GM21576 (cell line): ENCODE measurements around the gene ZNF560.
"Not testable (repeated sequence)": the region's sequence is repeated elsewhere in the genome, so short reads cannot be mapped to it uniquely, and the experiment has no call there.

Experiments used
- ATAC-seq: cut with Tn5 transposase; IDR thresholded peaks from one replicate; pipeline ENCODE4 v1.9.1; 2021; ENCODE audit warnings: mild to moderate bottlenecking, moderate library complexity; ENCODE audit not compliant: unreplicated experiment

Gene ZNF560

DNA sequence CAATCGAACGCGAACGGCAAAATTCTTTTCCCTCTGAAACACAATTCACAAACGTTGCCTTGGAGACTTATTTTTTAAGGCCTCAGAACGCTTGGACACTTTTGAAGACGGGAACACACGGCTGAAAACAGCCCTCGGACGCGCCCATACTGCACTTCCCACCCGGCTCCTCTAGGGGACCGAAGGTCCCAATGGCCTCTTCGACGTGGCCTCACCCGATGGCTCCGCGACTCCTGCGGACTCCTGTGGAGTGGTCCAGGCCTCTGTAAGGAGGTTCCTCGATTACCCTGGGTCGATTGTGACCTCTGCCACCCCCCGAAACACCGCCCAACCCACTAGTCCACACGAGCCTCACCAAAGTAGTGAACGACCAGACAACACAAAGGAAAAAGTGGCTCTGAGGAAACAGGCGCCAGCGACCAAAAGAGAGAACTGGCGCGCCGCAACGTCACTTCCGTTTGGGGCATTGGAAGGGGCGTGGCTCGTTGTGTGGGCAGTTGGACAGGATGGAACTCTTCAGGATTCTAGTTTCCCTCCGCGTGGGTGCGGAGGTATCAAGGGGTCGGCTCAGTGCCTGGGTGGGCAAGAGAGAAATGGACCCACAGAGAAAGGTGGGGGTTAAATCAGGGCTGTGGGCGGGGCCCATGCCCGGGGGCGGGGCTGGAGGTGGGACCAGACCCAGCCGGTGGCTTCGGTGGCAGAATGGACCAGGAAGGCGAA lies at the start of gene ZNF560:
ZNF560 (minus strand) TSS at position 434 of the 720 bp plus-strand sequence. CDS start 23,303 bp downstream, outside the sequence.
- no peak for ATAC-seq

DNA sequence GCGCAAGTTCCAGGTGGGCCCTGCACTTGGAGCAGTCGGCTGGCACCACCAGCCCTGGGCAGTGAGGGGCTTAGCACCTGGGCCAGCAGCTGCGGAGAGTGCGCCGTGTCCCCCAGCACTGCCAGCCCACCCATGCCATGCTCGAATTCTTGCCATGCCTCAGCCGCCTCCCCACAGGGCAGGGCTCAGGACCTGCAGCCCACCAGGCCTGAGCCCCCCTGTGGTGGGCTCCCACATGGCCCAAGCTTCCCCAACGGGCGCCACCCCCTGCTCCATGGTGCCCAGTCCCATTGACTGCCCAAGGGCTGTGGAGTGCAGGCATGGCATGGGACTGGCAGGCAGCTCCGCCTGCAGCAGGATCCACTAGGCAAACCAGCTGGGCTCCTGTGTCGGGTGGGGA lies 49.5 kb upstream of the ZNF560 start:
- ATAC-seq, result no peak

DNA sequence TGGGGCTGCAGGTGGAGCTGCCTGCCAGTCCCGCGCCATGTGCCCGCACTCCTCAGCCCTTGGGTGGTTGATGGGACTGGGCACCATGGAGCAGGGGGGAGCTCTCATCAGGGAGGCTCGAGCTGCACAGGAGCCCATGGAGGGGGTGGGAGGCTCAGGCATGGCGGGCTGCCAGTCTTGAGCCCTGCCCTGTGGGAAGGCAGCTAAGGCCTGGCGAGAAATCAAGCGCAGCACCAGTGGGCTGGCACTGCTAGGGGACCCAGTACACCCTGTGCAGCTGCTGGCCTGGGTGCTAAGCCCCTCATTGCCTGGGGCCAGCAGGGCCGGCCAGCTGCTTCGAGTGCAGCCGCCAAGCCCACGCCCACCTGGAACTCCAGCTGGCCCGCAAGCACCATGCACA lies 42.9 kb upstream of the ZNF560 start:
- ATAC-seq, result not testable (repeated sequence)

DNA sequence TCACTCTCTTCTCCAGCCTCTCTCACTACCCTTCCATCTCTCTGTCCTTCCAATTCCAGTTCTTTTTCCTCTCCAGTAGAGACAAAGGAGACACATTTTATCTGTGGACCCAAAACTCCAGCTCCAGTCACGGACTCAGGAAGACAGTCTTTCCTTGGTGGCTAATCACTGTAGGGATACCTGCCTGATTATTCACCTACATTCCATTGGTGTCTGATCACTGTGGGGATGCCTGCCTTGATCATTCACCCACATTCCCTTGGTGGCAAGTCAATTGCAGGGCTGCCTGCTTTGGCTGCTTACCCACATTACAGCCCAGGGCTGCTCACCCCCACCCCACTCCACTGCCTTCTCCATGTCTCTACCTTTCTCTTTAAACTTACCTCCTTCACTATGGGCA lies 41.5 kb upstream of the ZNF560 start:
- ATAC-seq, result not testable (repeated sequence)

DNA sequence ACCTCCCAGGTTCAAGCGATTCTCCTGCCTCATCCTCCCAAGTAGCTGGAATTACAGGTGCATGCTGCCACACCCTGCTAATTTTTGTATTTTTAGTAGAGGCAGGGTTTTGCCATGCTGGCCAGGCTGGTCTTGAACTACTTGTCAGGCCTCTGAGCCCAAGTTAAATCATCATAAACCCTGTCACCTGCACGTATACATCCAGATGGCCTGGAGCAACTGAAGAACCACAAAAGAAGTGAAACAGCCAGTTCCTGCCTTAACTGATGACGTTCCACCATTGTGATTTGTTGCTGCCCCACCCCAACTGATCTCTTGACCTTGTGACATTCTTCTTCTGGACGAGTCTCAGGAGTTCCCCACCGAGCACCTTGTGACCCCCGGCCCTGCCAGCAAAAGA lies 40.8 kb upstream of the ZNF560 start:
- ATAC-seq, result not testable (repeated sequence)

DNA sequence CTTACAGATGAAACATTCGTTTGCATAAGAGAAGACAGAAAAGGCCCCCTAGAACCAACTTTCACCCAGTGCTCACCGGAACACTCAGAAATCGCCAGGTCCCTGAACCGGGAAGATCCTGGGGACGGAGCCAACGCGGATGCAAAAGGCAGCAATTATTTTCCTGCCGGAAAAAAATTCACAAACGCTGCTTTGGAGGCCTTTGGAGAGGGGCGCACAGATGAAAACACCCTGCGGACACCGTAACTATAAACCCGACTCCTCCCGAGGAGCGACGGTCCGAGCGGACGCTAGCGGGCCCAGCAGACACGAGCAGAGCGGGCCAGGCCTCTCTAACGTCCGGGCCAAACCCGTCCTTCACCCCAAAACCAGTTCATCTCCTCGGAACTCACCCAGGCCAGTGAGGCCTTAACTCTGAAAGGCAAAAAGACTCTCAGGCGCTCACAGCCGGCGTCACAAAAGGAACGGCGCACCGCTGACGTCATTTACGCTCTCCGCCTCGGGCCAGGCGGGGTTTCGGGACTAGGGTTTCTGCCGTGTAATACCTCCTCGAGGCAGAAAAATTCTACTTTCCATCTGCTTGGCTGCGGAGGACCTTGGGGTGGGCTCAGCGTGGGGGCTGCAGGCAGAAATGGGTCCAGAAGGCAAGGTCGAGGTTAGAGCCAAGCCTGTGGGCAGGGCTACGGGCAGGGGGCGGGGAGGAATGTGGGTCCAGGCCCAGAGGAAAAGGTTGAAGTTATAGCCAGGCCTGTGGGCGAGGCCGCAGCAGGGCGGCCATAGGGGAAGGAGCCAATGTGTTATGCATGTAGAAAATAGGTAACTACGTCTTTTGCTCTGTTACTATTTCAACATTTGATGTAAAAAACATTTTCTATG lies 40.0 kb upstream of the ZNF560 start, which contains the start of gene ZNF426:
ZNF426 (minus strand) TSS at position 463 of the 876 bp plus-strand sequence. CDS start 2,413 bp downstream, outside the sequence.
- ATAC-seq, result no peak

DNA sequence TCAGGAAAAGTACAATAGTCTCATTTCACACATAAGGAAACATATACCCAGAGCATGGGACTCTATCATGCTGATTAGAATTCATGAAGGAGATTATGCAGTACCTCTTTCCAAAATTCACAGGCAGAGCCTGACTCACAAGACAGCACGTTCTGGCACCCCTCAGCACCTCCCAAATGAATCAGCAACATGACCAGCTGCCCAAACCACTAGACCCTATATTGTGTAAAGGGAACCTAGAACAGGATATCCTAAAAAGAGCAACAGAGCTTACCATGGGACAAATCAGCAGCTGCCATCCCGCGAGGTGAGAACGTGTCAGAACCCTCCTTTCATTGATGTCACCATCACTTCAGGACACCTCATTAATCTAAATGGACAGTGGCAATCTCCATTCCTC lies 37.5 kb upstream of the ZNF560 start:
- ATAC-seq, result no peak

DNA sequence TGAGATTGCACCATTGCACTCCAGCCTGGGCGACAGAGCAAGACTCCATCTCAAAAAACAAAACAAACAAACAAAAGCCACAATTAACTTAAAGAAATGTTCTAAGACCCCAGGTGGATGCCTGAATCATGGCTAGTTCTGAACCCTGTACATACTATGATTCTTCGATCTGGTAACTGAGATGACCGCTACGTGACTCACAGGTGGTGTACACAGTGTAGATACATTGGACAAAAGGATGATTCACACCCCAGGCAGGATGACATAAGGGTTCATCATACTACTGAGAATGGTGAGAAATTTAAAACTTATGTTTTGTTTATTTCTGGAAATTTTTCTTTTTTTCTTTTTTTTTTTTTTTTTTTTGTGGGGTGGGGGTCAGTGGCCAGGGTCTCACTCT lies 33.5 kb upstream of the ZNF560 start:
- ATAC-seq, result no peak

DNA sequence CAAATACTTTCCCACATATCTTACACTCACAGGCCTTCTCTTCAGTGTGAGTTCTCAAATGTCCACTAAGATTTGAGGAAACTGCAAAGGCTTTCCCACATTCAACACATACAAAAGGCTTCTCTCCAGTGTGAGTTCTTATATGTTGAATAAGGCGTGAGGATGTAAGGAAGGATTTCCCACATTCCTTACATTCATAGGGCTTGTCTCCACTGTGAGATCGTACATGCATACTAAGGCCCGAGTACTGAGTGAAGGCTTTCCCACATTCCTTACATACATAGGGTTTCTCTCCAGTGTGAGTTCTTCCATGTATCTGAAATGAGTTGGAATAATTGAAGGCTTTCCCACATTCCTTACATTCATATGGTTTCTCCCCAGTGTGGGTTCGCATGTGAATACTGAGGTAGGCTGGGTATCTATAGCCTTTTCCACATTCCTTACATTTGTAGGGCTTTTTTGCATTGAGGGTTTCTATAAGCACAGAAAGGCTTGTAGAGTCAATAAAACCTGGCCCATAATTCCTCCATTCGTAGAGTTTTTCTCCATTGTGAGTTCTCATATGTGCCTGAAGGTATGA lies 30.4 kb upstream of the ZNF560 start:
- ATAC-seq, result no peak

DNA sequence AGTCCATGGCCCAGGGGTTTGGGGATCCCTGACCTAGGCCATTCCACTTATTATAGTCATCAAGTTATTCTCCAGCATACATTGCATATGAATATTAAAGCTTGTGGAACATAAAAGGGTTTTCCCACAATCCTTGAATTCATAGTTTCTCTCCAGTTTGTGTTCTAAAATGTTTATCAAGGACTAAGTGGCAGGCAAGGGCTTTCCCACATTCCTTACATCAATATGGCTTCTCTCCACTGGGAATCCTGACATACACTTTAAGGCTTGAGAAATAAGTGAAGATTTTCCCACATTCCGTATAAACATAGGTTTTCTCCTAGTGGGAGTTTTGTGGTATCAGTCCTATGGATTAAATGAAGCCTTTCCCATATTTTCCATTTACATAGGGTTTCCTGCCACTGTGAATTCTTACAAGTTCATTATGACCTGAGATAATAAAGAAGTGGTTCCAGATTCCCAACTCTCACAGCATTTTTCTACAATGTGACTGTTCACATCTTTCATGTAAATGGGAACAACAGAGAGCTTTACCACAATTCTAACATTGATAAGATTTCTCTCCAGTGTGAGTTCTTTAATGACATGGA lies 25.6 kb upstream of the ZNF560 start:
- no peak for ATAC-seq

DNA sequence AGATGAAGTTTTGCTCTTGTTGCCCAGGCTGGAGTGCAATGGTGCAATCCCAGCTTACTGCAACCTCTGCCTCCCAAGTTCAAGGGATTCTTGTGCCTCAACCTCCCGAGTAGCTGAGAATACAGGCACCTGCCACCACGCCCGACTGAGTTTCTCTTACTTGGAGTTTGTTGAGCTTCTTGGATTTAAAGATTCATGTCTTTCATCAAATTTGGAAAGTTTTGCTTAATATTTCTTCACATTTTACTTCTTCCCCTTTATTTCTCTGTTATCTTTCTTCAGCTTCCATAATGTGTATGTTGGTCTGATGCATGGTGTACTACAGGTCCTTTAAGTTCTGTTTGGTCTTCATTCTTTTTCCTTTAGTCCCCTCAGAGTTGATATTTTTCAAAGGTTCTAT lies 8.9 kb upstream of the ZNF560 start:
- ATAC-seq, result no peak

DNA sequence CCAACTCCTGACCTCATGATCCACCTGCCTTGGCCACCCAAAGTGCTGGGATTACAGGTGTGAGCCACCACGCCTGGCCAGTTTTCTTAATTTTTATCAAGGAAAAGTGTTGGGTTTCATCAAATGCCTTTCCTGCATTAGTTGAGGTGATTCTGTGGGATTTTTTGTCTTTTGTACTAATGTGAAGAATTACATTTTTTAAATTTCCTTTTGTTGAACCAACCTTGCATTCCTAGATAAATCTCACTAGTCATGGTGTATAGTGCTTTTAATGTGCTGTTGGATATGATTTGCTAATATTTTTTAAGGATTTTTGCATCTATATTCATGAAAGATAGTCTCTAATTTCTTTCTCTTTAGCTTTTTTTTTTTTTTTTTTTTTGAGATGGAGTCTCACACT lies 2.4 kb upstream of the ZNF560 start:
- ATAC-seq, result no peak

DNA sequence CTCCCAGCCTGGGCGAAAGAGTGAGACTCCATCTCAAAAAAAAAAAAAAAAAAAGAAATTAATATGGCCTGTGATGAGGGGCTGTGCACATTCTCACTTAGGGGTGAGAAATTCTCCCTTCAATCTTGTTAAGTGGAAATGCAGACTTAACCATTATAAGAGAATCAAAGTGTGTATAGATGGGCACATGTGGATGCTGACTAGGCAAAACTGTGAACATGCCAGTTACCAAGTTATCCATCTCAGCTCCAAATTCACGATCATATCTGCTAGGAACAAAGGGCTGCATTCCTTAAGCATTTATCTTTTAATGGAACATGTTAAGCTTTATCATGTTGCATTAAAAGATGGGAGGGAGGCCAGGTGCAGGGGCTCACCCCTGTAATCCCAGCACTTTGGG lies 4.3 kb downstream of the ZNF560 start:
- ATAC-seq, result no peak

DNA sequence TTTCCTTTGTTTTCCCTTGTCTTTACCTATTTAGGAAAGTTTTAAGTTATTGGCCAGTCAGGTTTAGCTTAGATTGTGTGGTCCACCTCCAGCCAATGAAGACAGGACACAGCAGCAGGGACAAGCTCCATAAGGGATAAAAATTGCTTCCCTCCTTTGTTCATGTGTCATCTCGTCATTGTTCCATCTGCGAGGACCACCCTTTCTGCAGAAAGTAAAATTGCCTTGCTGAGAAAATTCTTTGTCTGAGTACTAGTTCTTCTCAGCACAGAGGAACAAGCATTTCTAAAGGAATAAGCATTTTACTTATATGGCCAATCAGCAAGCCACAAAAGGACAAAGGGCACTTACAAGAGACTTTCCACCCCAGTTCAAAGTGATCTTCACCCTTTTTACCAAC lies 11.4 kb downstream of the ZNF560 start:
- ATAC-seq, result no peak

DNA sequence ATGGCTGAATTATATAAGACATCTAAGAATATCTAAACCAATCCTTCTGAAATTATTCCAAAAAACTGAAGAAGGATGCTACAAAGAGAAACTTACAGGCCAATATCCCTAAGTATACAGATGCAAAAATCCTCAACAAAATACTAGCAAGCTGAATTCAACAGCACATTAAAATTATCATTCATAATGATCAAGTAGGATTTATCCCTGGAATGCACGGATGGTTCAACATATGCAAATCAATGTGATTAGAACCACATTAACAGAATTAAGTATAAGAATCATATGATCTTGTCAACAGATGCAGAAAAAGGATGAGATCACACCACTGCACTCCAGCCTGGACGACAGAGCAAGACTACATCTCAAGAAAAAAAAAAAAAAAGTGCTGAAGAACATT lies 13.3 kb downstream of the ZNF560 start:
- ATAC-seq, result no peak

DNA sequence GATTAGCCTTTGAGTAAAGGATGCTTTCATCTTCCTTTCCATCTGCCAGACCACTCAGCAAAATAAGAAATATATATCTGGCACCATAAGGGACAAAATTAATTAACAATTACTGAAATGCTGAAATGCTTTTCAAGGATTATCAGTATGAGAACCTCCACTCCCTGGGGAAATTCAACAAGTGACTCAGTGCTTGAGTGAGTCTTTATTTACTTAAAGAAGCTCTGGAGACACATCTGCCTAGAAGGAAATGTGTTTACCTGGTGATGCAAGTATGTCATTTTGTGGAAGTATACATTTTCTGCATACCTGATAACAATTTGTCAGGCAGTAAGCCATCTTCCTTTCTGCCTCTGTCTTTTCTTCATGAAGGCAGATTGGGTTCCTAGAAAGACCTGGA lies 23.4 kb downstream of the ZNF560 start:
- no peak for ATAC-seq

DNA sequence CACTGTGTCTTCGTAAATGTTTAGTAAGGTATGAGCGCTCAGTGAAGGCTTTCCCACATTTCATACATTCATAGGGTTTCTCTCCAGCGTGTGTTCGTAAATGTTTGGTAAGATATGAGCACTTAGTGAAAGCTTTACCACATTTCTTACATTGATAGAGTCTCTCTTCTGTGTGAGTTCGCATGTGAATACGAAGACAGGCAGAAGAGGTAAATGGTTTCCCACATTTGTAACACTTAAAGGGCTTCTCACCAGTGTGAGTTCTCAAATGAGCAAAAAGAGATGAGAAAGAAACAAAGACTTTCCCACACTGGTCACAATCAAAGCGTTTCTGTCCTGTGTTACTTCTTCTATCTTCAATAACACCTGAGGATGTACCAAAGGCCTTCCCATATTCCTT lies 31.3 kb downstream of the ZNF560 start:
- no peak for ATAC-seq

DNA sequence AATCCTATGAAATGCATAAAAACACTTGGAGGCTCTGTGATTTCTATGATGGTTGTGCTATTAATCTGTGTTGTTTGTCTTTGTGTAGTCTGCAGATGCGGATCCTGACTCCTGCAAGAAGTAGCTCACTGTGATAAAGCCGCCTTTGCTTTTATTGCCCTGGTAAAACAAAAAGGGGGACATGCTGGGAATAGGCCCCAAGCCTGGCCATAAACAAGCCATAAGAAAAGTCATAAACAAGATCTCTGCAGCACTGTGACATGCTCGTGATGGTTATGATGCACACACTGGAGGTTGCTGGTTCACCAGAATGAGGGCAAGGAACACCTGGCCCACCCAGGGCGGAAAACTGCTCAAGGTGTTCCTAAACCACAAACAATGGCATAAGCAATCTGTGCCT lies 36.5 kb downstream of the ZNF560 start:
- ATAC-seq, result no peak

DNA sequence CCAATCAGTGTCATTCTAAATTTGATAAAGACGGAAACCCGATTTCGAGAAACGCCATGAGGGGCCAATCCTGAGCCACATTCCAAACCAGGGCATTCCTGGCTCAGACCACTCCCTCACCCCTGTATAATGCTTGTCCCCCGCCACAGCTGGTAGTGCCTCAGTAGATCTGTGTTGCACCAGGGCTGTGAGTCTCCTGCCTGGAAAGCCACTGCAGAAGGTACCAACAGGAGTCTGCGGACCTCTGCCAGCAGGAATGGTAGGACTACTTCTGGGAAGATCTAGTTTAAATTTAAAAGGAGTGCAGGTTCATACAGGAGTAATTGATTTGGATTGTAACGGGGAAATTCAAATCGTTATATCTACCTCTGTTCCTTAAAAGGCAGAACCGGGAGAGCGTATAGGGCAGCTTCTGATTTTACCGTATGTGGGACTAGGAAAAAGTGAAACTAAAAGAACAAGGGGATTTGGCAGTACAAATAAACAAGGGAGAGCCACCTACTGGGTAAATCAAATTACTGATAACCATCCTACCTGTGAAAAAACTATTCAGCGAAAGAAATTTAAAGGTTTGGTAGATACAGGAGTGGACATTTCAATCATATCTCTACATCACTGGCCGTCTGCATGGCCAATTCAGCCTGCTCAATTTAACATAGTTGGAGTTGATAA lies 42.3 kb downstream of the ZNF560 start:
- ATAC-seq, result no peak

DNA sequence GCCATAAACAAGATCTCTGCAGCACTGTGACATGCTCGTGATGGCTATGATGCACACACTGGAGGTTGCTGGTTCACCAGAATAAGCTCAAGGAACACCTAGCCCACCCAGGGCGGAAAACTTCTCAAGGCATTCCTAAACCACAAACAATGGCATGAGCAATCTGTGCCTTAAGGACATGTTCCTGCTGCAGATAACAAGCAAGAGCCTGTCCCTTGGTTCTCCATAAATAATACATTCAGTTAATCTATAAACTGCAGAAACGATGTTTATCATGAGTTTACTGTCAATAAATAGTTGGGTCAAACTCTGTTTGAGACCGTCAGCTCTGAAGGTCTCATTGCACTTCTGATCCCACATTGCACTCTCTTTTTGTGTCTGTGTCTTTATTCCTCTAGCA lies 44.5 kb downstream of the ZNF560 start:
- ATAC-seq, result no peak

DNA sequence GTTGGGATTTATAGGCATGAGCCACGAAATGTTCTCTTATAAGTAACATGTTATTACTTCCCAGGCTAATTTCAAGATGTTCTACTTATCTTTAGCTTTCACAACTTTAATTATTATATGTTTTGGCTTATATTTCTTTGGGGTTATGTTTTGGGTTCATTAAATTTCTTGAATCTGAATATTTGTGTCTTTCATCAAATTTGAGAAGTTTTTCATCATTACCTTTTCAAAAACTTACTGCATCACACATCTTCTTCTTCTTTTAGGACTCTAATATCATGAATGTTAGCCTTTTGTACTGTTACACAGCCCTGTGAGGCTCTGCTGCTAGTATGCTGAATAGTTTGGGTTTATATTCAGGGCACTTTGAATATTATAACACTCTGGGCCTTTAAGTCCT lies 53.4 kb downstream of the ZNF560 start:
- no peak for ATAC-seq
